ENCODE measurements around the gene TTC39B. TPM values are rescaled to one million over a fixed set of nuclear protein-coding genes. Genes with fewer than 3 reads are reported as not detected.

Gene TTC39B
- total RNA-seq, 1 experiment from 2014 or later, result 2.8 TPM

DNA sequence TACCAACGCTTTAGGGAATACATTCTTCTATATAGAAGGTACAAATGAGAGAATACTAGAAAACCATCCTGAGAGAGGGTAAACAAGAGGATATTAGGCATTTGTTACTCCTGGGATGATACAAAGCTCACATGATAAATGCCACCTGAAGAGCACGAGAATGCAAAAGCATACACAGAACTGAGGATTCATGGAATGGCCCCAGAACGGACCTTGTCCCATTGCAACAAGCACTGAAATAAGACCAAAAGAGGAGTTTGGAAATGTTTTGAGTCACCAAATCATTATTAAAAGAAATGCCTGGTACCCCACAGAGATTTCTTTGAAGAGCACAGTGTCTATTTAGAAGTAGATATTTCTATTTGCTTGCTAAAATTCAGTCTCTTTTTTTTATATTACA, 173.5 kb downstream of the TTC39B start:
- DNase-seq (ENCODE audit: low spot score), result no peak

GRCh38 chr9:15132091-15132490, 174.9 kb downstream of the TTC39B start:
- DNase-seq (ENCODE audit: low spot score), result no peak

DNA sequence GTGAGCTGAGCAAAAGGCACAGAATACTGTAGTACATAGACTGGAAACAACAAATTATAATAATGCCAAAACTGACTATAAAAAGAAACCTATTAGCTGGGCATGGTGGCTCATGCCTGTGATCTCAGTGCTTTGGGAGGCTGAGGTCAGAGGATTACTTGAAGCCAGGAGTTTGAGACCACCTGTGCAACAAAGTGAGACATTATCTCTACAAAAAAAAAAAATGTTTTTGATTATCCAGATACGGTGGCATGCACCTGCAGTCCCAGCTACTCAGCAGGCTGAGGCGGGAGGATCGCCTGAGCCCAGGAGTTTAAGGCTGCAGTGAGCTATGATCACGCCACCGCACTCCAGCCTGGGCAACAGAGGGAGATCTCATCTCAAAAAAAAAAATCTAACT, 175.9 kb downstream of the TTC39B start:
- DNase-seq (ENCODE audit: low spot score), result no peak

DNA sequence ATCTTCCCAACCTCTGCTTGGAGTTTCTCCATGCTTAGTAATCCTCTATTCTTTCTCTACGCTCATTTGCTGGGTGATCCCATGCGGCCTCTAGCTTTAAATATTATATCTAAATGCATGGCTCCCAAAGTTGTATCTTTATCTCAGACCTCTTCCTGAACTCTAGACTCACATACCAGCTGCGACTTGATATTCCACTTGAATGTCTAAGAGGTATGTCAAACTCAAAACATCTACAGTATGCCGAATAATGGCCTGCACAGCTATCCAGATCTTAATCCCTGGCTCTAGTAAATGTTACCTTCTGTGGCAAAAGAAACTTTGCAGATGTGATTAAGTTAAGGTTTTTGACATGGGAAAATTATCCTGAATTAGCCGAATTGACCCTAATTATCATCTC, 179.2 kb downstream of the TTC39B start:
- DNase-seq (ENCODE audit: low spot score), result no peak

DNA sequence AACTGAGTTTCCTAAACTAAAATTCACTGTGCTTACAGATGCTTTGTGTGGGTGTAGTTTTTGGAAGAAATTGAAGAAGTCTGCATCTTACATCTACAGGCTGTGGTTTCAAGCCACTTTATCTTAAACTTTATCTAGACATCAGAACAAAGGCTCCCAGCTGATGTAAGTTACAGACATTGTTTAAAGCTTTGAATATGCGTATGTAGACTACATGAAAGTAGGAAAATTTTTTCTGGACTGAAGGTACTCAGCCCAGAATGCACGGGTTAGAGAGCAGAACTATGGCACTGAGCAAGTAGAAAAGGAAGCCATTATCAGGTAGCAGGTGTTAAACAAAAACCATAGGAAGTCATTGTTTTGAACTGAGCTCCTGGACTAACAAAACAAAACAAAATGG, 185.4 kb downstream of the TTC39B start:
- no peak for DNase-seq (ENCODE audit: low spot score)

DNA sequence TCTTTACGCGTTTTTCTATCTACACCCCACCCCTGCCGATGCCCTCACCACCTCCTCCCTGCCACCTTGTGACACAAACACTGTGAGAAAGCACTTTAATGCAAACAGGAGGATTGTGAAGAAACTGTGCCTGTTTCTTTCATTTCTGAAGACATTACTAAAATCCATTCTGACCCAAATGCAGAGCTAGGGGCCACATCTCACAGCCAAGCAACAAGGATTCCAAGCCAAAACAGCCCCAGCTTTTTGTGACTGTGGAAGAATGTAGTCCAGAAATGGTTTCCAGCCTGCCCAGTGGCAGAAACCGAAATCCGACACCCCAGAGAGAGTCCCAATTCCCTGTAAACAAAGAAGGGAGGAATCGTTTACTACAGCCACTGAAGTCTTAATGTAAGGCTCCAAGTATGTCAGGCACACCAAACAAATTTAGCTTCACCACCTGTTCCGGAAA, 190.9 kb downstream of the TTC39B start:
- DNase-seq (ENCODE audit: low spot score), result no peak

- DNase-seq (ENCODE audit: low spot score), result no peak
These were observed 191.3 kb downstream of the TTC39B start for GRCh38 chr9:15115702-15116101.

GRCh38 chr9:15115041-15115440, 192.0 kb downstream of the TTC39B start:
- no peak for DNase-seq (ENCODE audit: low spot score)

Other genes with a start within 250 kb of the TTC39B start
- 32.1 and 33.0 TPM in 2 replicates for gene SNAPC3, start 115.7 kb upstream of the TTC39B start, total RNA-seq (2014; rRNA removed; shearing (Covaris generic))
- gene PSIP1, start 203.8 kb upstream of the TTC39B start, total RNA-seq (2014; rRNA removed; shearing (Covaris generic)), result 89.4 and 128 TPM in 2 replicates
- 1.4 and 4.5 TPM in 2 replicates for gene CCDC171, start 245.8 kb upstream of the TTC39B start, total RNA-seq (2014; rRNA removed; shearing (Covaris generic))

Data from A172 (cell line).